Nephron progenitor cell (in vitro differentiated cells): ENCODE results near the gene INSYN2B.

ENCODE experiments used
- DNase-seq: peaks from one replicate; pipeline ENCODE4 v3.0.0; 2021
- H3K27ac Mint-ChIP-seq: 2 replicates; pipeline ENCODE4 v1.8.0; 2021; ENCODE audit warnings: mild to moderate bottlenecking, moderate library complexity, mixed read lengths
- H3K27me3 Mint-ChIP-seq: 2 replicates; pipeline ENCODE4 v1.8.0; 2021; ENCODE audit warnings: mild to moderate bottlenecking, low read depth, mixed read lengths; ENCODE audit not compliant: poor library complexity
- H3K36me3 Mint-ChIP-seq: 2 replicates; pipeline ENCODE4 v1.8.0; 2021; ENCODE audit warnings: low read depth, mixed read lengths
- H3K4me1 Mint-ChIP-seq: 2 replicates; pipeline ENCODE4 v1.8.0; 2021; ENCODE audit warnings: mixed read lengths
- H3K4me3 Mint-ChIP-seq: 2 replicates; pipeline ENCODE4 v1.8.0; 2021; ENCODE audit warnings: mild to moderate bottlenecking, moderate library complexity, mixed read lengths
- H3K9me3 Mint-ChIP-seq: 2 replicates; pipeline ENCODE4 v1.8.0; 2021; ENCODE audit warnings: mild to moderate bottlenecking, moderate library complexity, mixed read lengths
- CTCF ChIP-seq: fragments of 200-600 bp; sonication (generic); IDR thresholded peaks from 2 replicates; pipeline ENCODE4 v1.5.0; 2021; ENCODE audit warnings: antibody characterized with exemption

INSYN2B gene

GRCh38 chr5:169944922-169945680 is 35.2 kb downstream of the INSYN2B start:
- no peak for DNase-seq
- no peaks in the 10 kb centered on the region for H3K36me3 Mint-ChIP-seq

GRCh38 chr5:169944115-169944514 is 36.2 kb downstream of the INSYN2B start:
- no peaks in the 10 kb centered on the region for H3K36me3 Mint-ChIP-seq
- peaks cover 11% of the 10 kb centered on the region for H3K27me3 Mint-ChIP-seq
- TF ChIP-seq CTCF: no peak
- no peak overlapping the region for H3K27ac Mint-ChIP-seq
- no peak for DNase-seq
- no peak overlapping the region for H3K4me3 Mint-ChIP-seq
- peaks cover 12% of the 10 kb centered on the region for H3K4me1 Mint-ChIP-seq
- peaks cover 2% of the 10 kb centered on the region for H3K9me3 Mint-ChIP-seq

More at GRCh38 chr5:169944922-169945680, 35.2 kb downstream of the INSYN2B start:
- H3K9me3 Mint-ChIP-seq: peaks cover 10% of the 10 kb centered on the region
- peaks cover 12% of the 10 kb centered on the region for H3K4me1 Mint-ChIP-seq
- H3K27me3 Mint-ChIP-seq: peaks cover 13% of the 10 kb centered on the region
- no peak for TF ChIP-seq CTCF
- H3K27ac Mint-ChIP-seq: no peak overlapping the region
- H3K4me3 Mint-ChIP-seq: no peak overlapping the region

GRCh38 chr5:169943026-169943425 is 37.3 kb downstream of the INSYN2B start:
- H3K4me3 Mint-ChIP-seq: no peak overlapping the region
- H3K27me3 Mint-ChIP-seq: peaks cover 10% of the 10 kb centered on the region
- DNase-seq: no peak
- no peaks in the 10 kb centered on the region for H3K36me3 Mint-ChIP-seq
- no peak for TF ChIP-seq CTCF
- H3K9me3 Mint-ChIP-seq: no peaks in the 10 kb centered on the region
- no peak overlapping the region for H3K27ac Mint-ChIP-seq
- H3K4me1 Mint-ChIP-seq: peaks cover 12% of the 10 kb centered on the region

- Mint-ChIP-seq H3K27me3 (peaks cover 13% of the 10 kb centered on the region), H3K27ac (no peak overlapping the region), H3K9me3 (no peaks in the 10 kb centered on the region), H3K4me1 (peaks cover 12% of the 10 kb centered on the region), H3K4me3 (no peak overlapping the region), H3K36me3 (no peaks in the 10 kb centered on the region)
- TF ChIP-seq CTCF: no peak
- no peak for DNase-seq
Measured at GRCh38 chr5:169942181-169942580, 38.1 kb downstream of the INSYN2B start.

- Mint-ChIP-seq H3K4me3 (no peak overlapping the region), H3K27ac (no peak overlapping the region), H3K4me1 (peaks cover 12% of the 10 kb centered on the region), H3K36me3 (no peaks in the 10 kb centered on the region), H3K9me3 (no peaks in the 10 kb centered on the region), H3K27me3 (peaks cover 14% of the 10 kb centered on the region)
- DNase-seq: no peak
- TF ChIP-seq CTCF: no peak
Measured at GRCh38 chr5:169941542-169941941, 38.8 kb downstream of the INSYN2B start.

- H3K4me1 Mint-ChIP-seq: no peaks in the 10 kb centered on the region
Measured at GRCh38 chr5:169939731-169940130, 40.6 kb downstream of the INSYN2B start.

More at GRCh38 chr5:169939731-169940130, 40.6 kb downstream of the INSYN2B start:
- Mint-ChIP-seq H3K27me3 (peaks cover 10% of the 10 kb centered on the region), H3K36me3 (no peaks in the 10 kb centered on the region), H3K4me3 (no peak overlapping the region), H3K27ac (no peak overlapping the region), H3K9me3 (no peaks in the 10 kb centered on the region)
- no peak for DNase-seq
- no peak for TF ChIP-seq CTCF
